HepG2 (cell line): Measurements from ENCODE around the gene MRPL14. TPM values are rescaled to one million over a fixed set of nuclear protein-coding genes. Genes with fewer than 3 reads are reported as not detected.
A peak's percentile ranks its signal among the peaks of the same experiment; 100 is the strongest.

Experiments
- AGO1 ChIP-seq: fragments of 200-400 bp; formaldehyde crosslinking; IDR thresholded peaks from 2 replicates; pipeline ENCODE4 v1.6.1; 2017; ENCODE audit warnings: mild to moderate bottlenecking, low read depth, low read length, moderate library complexity; ENCODE audit not compliant: poor library complexity, severe bottlenecking
- CEBPZ ChIP-seq: IDR thresholded peaks from 2 replicates; pipeline ENCODE4 v1.6.1; 2012; ENCODE audit warnings: low read length, improper control_type of control experiment
- DDIT3 ChIP-seq: sonication (generic); formaldehyde crosslinking; IDR thresholded peaks from 2 replicates; pipeline ENCODE4 v1.4.0; 2020; ENCODE audit warnings: mild to moderate bottlenecking, missing genetic modification reagents
- FOXP1 ChIP-seq, 2 experiments: fragments of 450-650 bp in 1 of 2; IDR thresholded peaks; 2 replicates each; pipeline ENCODE4 v1.6.1; 2017 to 2018; ENCODE audit warnings: antibody characterized with exemption in 1 of 2
- GMEB1 ChIP-seq: sonication (generic); formaldehyde crosslinking; IDR thresholded peaks from 2 replicates; pipeline ENCODE4 v1.5.1; 2020; ENCODE audit warnings: missing genetic modification reagents, mild to moderate bottlenecking, borderline replicate concordance
- HDAC6 ChIP-seq: fragments of 200-600 bp; sonication (generic); IDR thresholded peaks from 2 replicates; pipeline ENCODE4 v1.7.0; 2017; ENCODE audit warnings: mild to moderate bottlenecking, antibody characterized with exemption, low read length, low read depth
- ONECUT2 ChIP-seq: sonication (generic); formaldehyde crosslinking; IDR thresholded peaks from 2 replicates; pipeline ENCODE4 v1.4.0; 2020; ENCODE audit warnings: missing genetic modification reagents
- PAWR ChIP-seq: sonication (generic); formaldehyde crosslinking; IDR thresholded peaks from 2 replicates; pipeline ENCODE4 v1.4.0; 2020; ENCODE audit warnings: missing genetic modification reagents, mild to moderate bottlenecking, borderline replicate concordance
- RBM39 ChIP-seq: fragments of 200-400 bp; formaldehyde crosslinking; IDR thresholded peaks from one replicate; pipeline ENCODE4 v1.6.1; 2018; ENCODE audit warnings: antibody characterized with exemption, mild to moderate bottlenecking, low read depth, low read length; ENCODE audit not compliant: poor library complexity, severe bottlenecking
- SALL2 ChIP-seq: sonication (generic); formaldehyde crosslinking; IDR thresholded peaks from 2 replicates; pipeline ENCODE4 v1.8.1; 2023; ENCODE audit warnings: mild to moderate bottlenecking, missing genetic modification reagents, inconsistent platforms
- TAF1 ChIP-seq: sonication (generic); formaldehyde crosslinking; IDR thresholded peaks from 2 replicates; pipeline ENCODE4 v1.4.0; 2020; ENCODE audit warnings: missing genetic modification reagents
- ZKSCAN1 ChIP-seq: fragments of 150-350 bp; IDR thresholded peaks from 2 replicates; pipeline ENCODE4 v1.6.1; 2014; ENCODE audit warnings: low read length
- ZNF24 ChIP-seq: fragments of 450-650 bp; IDR thresholded peaks from 2 replicates; pipeline ENCODE4 v1.6.1; 2017; ENCODE audit warnings: antibody characterized with exemption, mild to moderate bottlenecking
- ZNF253 ChIP-seq: sonication (generic); formaldehyde crosslinking; IDR thresholded peaks from 2 replicates; pipeline ENCODE4 v1.8.0; 2022; ENCODE audit warnings: mild to moderate bottlenecking, missing genetic modification reagents, borderline replicate concordance
- ZNF296 ChIP-seq: sonication (generic); formaldehyde crosslinking; conservative IDR thresholded peaks from 2 replicates; pipeline ENCODE4 v1.5.0; 2020; ENCODE audit warnings: mild to moderate bottlenecking, missing genetic modification reagents
- ZNF343 ChIP-seq: sonication (generic); formaldehyde crosslinking; IDR thresholded peaks from 2 replicates; pipeline ENCODE4 v1.4.0; 2020; ENCODE audit warnings: mild to moderate bottlenecking, missing genetic modification reagents
- ZNF557 ChIP-seq: sonication (generic); formaldehyde crosslinking; IDR thresholded peaks from 2 replicates; pipeline ENCODE4 v1.4.0; 2020; ENCODE audit warnings: missing genetic modification reagents
- ZNF670 ChIP-seq: sonication (generic); formaldehyde crosslinking; IDR thresholded peaks from 2 replicates; pipeline ENCODE4 v1.8.0; 2022; ENCODE audit warnings: mild to moderate bottlenecking, missing genetic modification reagents, borderline replicate concordance
- polyA plus RNA-seq, 8 experiments: library from polyadenylated mRNA; depleted of rRNA in 3 of 8; stranded (reverse) in 7 of 8; unstranded in 1 of 8; fragments of >200 nt; fragmentation: Illumina TruSeq in 4 of 8; extraction: Trizol in 4 of 8; gene quantifications; 2 replicates each; pipeline versions ENCODE4 v1.2.1 to v1.2.3, GENCODE V29; 2011 to 2016; ENCODE audit warnings: low read depth in 4 of 8, missing spikeins in 1 of 8, mixed read lengths in 1 of 8; ENCODE audit not compliant: insufficient read depth in 1 of 8
- total RNA-seq, 5 experiments: library from RNA; depleted of rRNA; stranded (reverse); fragments of >200 nt; fragmentation: Illumina TruSeq; extraction: Trizol; gene quantifications; 2 replicates each; pipeline ENCODE4 v1.2.3, GENCODE V29; 2016; ENCODE audit warnings: low read depth in 1 of 5
- TF ChIP-seq, protein P1 (sequence below): sonication (generic); formaldehyde crosslinking; IDR thresholded peaks from 2 replicates; pipeline ENCODE4 v1.4.0; 2020; ENCODE audit warnings: missing genetic modification reagents, borderline replicate concordance

The MRPL14 gene
- total and polyA plus RNA-seq, 2 of the 13 experiments (the other 11 are each of a cell fraction or from before 2014, with no cell fraction given), result 157 to 178 TPM

GRCh38 chr6:44133003-44133931, 6.0 kb upstream of the MRPL14 start (continued):
- TF ChIP-seq, protein P1, sequence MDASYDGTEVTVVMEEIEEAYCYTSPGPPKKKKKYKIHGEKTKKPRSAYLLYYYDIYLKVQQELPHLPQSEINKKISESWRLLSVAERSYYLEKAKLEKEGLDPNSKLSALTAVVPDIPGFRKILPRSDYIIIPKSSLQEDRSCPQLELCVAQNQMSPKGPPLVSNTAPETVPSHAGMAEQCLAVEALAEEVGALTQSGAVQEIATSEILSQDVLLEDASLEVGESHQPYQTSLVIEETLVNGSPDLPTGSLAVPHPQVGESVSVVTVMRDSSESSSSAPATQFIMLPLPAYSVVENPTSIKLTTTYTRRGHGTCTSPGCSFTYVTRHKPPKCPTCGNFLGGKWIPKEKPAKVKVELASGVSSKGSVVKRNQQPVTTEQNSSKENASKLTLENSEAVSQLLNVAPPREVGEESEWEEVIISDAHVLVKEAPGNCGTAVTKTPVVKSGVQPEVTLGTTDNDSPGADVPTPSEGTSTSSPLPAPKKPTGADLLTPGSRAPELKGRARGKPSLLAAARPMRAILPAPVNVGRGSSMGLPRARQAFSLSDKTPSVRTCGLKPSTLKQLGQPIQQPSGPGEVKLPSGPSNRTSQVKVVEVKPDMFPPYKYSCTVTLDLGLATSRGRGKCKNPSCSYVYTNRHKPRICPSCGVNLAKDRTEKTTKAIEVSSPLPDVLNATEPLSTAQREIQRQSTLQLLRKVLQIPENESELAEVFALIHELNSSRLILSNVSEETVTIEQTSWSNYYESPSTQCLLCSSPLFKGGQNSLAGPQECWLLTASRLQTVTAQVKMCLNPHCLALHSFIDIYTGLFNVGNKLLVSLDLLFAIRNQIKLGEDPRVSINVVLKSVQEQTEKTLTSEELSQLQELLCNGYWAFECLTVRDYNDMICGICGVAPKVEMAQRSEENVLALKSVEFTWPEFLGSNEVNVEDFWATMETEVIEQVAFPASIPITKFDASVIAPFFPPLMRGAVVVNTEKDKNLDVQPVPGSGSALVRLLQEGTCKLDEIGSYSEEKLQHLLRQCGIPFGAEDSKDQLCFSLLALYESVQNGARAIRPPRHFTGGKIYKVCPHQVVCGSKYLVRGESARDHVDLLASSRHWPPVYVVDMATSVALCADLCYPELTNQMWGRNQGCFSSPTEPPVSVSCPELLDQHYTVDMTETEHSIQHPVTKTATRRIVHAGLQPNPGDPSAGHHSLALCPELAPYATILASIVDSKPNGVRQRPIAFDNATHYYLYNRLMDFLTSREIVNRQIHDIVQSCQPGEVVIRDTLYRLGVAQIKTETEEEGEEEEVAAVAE (CRISPR knock-in tag), result no peak
- no peak for TF ChIP-seq TAF1 (CRISPR knock-in tag)
- TF ChIP-seq RBM39, result no peak
- TF ChIP-seq CEBPZ, result no peak
- TF ChIP-seq ONECUT2, result no peak
- TF ChIP-seq ZNF670 (CRISPR knock-in tag), result no peak
- peak; percentile 56; the same call in 1 of the 2 replicates for TF ChIP-seq GMEB1
- TF ChIP-seq ZNF296 (CRISPR knock-in tag), result no peak
- no peak for TF ChIP-seq HDAC6
- TF ChIP-seq ZKSCAN1, result no peak
- TF ChIP-seq FOXP1 (IDR thresholded peaks at IDR 0.05), result no peak
- TF ChIP-seq FOXP1 (CRISPR knock-in tag; IDR thresholded peaks at IDR 0.05), result no peak
- no peak for TF ChIP-seq DDIT3
- TF ChIP-seq ZNF557, result no peak
- TF ChIP-seq AGO1, result no peak
- TF ChIP-seq SALL2, result 0 out of 2 replicates have a peak, but pooled peaks have one; percentile 32
- no peak for TF ChIP-seq ZNF253 (CRISPR knock-in tag)
- no peak for TF ChIP-seq ZNF24
- TF ChIP-seq PAWR (CRISPR knock-in tag), result no peak
- TF ChIP-seq ZNF343 (CRISPR knock-in tag), result no peak
